ENCODE results near the gene STX5.
A peak's percentile ranks its signal among the peaks of the same experiment; 100 is the strongest.
"Not testable (repeated sequence)": the region's sequence is repeated elsewhere in the genome, so short reads cannot be mapped to it uniquely, and the experiment has no call there.

The STX5 gene

DNA sequence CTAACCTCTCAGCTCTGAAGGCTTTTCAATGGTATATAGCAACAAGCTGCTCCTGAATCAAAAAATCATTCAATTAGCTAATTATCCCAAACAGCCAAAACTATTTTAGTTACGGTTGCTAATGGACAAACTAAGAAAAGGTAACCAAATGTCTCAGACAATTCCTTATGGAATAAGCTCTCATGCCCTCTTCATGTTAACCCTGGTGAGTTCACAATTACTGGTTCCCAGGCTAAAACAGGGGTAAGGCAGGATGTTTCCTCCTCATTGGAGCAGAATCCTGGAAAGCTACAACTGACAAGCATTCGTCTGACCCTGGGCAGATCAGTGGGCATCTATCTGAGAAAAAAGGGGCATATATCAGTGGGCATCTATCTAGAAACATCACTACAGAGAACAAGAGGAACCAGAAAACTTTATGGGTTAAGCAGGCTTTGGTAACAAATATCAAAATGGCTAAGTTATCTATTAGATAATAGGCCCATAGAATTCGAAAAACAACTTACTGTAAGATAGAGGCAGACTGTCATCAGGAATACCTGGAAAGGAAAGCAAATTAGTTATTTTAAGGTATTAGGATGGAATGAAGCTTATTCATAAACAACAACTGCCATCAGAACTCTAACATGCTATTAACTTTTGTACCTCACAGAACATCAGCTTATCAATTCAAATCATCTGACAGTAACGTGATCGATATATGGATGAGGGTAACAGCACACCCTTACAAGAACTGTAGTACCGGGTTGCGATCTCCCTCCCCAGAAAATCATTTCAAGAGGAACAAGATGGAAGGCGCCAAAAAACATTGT lies 22.4 kb upstream of the STX5 start:
- DNase-seq, result no peak

DNA sequence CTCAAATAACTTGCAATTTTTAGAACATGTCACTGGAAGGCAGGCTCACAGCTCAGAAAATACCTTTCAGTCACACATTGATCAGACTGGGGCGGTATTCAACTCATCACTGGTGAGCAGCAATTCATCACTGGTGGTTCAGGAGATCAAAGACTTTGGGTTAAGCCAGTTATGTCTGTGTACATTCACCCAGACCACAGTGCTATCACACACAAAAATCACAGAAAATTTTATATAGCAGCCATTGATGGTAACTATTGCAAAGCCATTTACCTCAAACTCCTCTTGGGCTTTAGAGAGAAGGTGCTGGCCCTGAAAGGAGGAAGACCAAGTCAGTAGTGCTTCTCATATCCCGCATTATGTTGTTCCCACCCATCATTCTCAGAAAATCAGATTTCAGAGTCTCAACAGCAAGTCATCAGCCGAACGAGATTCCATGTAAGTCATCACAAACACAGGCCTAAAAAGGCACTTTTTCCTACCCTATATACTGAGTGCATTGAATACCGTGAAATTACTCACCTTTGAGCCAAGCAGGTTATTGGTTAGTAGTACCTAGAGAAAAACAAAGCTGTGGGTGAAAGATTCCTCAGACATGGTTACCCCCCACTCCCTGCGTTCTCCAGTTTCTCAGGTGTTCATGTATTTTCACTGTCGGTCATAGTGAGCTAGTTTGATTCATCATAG lies 21.6 kb upstream of the STX5 start:
- DNase-seq, result no peak

GRCh38 chr11:62852523-62853188 lies 20.8 kb upstream of the STX5 start:
- no peak for DNase-seq

DNA sequence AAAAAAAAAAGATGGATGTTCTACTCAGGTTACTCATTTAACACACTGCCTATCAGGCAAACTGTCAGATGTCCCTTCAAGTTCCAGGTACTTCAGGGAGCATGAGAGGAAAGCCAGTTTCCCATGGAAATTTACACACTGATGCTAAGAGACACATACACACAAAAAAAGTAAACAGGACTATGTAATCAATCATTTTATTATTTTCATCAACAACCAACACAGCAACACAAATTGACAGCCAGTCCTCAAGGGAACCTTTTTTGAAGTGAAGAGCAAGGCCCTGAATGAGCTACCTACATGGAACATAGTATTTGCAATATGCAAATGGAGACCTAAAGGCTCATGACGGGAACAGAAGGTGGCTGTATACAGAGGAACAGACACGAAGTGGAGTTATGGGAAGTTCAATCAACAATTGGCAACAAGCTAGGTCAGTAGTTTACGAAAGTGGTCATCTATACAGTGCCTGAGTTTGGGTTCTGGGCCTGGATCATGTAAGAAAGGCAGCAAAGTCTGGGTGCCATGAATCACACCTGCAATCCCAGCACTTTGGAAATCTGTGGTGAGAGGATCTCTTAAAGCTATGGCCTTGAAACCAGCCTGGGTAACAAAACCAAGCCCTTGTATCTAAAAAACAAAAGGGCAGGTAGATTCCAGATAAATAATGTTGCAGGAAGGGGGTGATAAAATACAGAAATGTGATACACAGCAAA lies 20.1 kb upstream of the STX5 start:
- no peak for DNase-seq

- peak in 1 of 4 experiments; percentile 10 for DNase-seq
These were observed 19.3 kb upstream of the STX5 start for GRCh38 chr11:62850911-62851806.

GRCh38 chr11:62847767-62848314 lies 16.0 kb upstream of the STX5 start:
- no peak for DNase-seq

DNA sequence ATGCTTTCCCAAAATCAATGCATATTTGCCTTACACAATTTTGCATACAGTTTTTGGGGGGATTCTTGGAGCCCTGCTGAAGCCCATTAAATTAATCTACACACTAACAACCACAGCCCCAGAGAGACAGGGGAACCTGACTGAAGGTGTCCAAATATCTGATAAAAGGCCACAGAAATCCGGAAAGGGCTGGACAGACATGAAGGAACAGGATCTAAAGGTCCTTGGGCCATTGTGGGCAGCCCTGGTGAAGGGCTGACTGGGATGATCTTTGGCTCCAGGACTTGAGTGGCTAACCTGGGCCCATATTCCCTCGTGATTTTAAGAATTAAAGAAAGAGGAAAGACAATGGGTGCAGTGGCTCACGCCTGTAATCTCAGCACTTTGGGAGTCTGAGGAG lies 14.3 kb upstream of the STX5 start:
- no peak for DNase-seq

DNA sequence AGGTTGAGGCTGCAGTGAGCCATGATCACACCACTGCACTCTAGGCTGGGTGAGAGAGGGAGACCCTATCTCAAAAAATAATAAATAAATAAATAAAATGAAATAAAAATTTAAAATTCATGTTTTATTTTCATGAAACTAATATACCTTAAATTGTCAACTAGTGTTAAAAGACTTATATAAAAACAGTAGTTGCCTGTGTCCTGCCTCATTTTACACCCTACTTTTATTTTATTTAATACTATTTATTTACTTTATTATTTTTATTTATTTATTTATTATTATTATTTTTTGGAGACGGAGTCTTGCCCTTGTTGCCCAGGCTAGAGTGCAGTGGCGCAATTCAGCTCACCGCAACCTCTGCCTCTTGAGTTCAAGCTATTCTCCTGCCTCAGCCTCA lies 12.3 kb upstream of the STX5 start:
- DNase-seq, result no peak

GRCh38 chr11:62843466-62843865 lies 11.6 kb upstream of the STX5 start:
- no peak for DNase-seq

GRCh38 chr11:62842891-62843290 lies 11.0 kb upstream of the STX5 start:
- not testable (repeated sequence) for DNase-seq

GRCh38 chr11:62842171-62842741 lies 10.4 kb upstream of the STX5 start:
- peak in 2 of 4 experiments; percentile 22 to 34 for DNase-seq

- peak; percentile 49 to 74 (median 62) for DNase-seq
These were observed 9.7 kb upstream of the STX5 start for GRCh38 chr11:62841361-62842170.

DNA sequence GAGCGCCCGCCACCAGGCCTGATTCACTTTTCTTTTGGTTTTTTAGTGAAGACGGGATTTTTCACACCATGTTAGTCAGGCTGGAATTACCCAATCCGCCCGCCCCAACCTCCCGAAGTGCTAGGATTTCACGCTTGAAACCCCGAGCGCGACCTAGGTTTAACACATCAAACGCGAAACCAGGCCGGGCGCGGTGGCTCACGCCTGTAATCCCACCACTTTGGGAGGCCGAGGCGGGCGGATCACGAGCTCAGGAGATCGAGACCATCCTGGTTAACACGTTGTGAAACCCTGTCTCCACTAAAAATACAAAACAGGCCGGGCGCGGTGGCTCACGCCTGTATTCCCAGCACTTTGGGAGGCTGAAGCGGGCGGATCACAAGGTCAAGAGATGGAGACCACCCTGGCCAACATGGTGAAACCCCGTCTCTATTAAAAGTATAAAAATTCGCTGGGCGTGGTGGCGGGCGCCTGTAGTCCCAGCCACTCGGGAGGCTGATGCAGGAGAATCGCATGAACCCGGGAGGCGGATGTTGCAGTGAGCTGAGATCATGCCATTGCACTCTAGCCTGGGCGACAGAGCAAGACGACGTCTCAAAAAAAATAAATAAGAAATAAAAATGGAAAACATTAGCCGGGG lies 9.0 kb upstream of the STX5 start:
- peak; percentile 59 to 77 (median 65) for DNase-seq

DNA sequence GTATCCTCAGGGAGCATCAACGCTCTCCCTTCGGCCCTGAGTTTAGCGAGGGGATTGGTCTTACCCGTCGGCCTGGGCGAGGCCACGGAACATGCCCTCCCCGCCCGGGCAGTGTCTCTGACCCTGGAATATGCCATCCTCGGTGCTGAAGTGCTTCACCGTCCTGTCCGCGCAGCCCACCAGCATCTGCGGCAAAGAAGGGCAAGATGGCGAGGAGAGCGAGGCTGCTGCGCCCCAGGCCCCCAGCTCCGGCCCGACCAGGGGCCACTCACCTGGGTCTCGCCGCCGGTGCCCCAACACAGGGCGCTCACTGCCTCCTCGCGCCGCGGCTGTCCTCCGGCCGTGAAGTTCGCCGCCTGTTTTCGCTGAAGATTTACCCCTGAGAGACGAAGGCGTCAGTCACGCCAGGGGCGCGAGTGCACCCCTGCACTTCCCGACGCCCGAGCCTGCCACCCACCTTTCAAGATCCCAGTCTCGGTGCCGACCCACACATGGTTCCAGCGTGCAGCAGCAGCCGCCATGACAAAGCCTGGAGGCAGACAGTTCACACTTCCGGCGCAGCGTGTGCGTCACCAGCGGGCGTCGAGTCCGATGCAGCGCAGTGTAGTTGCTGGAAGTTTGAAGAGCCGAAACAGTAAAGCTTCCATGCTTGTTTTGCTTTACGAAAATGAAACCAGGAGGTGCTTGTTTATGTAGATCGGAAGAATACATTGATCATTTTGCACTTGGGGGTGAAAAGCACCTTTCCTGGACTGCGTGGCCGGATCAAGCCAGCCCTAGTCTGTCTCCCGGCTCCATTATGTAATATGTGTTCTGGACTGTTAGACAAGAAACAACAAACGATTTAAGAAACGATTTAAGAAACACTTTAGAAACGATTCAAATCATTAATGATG lies 7.4 kb upstream of the STX5 start, which contains the start of gene WDR74:
WDR74 (minus strand) TSS at position 541 of the 896 bp plus-strand sequence; CDS start at position 521, 20 bp downstream.
- DNase-seq, result peak; percentile 66 to 85 (median 76)

GRCh38 chr11:62835336-62835735 lies 3.5 kb upstream of the STX5 start:
- DNase-seq, result no peak

DNA sequence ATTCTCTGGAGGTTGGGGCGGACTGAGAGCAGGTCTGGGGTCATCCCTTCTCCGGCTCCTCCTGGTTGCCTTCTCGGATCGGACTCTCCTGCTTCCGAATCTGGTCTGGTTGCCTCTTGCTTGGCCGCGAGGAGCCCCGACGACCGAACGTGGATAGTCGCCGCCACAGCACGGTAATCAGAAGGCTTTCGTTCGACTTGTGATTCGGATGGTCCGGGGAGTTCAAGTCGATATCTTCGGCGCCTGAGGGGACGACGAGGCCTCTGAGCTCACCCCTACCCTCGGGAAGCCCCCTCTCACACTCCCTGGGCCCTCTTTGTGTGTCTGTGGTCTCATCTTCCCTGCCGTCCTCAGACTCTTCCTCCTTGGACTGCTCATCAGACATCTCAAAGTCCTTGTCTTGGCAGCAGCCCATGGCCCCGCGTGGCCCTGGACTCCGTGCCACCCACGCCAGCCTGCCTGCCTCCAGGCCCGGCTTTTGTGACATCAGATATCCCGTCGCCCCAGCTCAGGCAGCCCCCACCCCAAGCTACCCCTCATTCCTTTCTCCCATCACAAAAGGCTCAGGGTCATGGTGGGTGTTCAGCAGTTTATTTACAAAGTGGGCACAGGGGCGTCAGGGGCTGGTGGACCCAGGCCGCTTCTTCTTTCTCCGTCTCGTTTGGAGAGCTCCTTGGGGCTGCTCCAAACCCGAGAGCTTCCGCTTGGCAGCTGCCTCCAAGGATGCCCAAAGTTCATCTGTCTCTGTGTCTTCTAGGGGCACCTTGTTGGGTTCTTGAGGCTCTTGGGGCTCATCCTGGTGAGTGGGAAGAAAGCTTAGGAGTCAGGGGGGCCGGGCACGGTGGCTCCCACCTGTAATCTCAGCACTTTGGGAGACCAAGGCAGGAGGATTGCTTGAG lies 734 bp upstream of the STX5 start, which contains the start of gene TEX54:
TEX54 (minus strand) TSS at position 506 of the 899 bp plus-strand sequence.
- DNase-seq, result no peak

DNA sequence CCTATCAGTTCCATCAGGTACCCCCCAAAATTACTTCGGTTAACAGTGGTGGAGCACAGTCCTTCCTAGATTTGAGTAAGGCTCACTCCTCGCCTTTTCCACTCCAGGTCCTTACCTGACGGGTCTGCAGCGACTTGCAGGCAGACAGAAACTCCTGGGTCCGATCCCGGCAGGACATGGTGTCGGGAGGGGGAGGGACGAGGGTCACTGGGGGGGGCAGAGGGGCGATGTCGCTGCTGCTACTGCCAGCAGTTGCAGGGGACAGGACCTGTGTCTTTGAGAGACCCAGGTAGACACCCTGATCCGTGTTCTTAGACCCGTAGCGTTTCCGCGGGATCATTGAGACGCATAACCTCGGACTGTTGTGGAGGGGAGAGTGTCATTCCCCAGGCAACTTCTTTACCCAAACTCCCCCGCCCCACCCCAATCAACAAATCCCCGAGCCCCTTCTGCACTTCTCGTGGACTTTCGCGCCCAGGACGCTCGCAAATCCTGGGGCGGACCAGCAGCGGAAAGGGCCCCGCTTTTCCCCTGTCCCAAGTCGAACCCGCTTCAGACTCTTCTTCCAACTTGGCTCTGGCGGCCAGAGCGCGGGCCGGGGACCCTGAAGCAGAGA lies 839 bp downstream of the STX5 start:
- no peak for DNase-seq
